Suppressor macrophage treated with lipopolysaccharide for 1 hour (primary cell): ENCODE results near the gene GPATCH1.
"Not testable (repeated sequence)": the region's sequence is repeated elsewhere in the genome, so short reads cannot be mapped to it uniquely, and the experiment has no call there.

Experiments used
- DNase-seq, 3 donors: peaks; one replicate each; pipeline ENCODE4 v3.0.0-alpha.2; 2020 to 2022

Gene GPATCH1, protein sequence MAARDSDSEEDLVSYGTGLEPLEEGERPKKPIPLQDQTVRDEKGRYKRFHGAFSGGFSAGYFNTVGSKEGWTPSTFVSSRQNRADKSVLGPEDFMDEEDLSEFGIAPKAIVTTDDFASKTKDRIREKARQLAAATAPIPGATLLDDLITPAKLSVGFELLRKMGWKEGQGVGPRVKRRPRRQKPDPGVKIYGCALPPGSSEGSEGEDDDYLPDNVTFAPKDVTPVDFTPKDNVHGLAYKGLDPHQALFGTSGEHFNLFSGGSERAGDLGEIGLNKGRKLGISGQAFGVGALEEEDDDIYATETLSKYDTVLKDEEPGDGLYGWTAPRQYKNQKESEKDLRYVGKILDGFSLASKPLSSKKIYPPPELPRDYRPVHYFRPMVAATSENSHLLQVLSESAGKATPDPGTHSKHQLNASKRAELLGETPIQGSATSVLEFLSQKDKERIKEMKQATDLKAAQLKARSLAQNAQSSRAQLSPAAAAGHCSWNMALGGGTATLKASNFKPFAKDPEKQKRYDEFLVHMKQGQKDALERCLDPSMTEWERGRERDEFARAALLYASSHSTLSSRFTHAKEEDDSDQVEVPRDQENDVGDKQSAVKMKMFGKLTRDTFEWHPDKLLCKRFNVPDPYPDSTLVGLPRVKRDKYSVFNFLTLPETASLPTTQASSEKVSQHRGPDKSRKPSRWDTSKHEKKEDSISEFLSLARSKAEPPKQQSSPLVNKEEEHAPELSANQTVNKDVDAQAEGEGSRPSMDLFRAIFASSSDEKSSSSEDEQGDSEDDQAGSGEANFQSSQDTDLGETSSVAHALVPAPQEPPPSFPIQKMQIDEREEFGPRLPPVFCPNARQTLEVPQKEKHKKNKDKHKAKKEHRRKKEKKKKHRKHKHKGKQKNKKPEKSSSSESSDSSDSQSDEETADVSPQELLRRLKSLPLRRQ

DNA sequence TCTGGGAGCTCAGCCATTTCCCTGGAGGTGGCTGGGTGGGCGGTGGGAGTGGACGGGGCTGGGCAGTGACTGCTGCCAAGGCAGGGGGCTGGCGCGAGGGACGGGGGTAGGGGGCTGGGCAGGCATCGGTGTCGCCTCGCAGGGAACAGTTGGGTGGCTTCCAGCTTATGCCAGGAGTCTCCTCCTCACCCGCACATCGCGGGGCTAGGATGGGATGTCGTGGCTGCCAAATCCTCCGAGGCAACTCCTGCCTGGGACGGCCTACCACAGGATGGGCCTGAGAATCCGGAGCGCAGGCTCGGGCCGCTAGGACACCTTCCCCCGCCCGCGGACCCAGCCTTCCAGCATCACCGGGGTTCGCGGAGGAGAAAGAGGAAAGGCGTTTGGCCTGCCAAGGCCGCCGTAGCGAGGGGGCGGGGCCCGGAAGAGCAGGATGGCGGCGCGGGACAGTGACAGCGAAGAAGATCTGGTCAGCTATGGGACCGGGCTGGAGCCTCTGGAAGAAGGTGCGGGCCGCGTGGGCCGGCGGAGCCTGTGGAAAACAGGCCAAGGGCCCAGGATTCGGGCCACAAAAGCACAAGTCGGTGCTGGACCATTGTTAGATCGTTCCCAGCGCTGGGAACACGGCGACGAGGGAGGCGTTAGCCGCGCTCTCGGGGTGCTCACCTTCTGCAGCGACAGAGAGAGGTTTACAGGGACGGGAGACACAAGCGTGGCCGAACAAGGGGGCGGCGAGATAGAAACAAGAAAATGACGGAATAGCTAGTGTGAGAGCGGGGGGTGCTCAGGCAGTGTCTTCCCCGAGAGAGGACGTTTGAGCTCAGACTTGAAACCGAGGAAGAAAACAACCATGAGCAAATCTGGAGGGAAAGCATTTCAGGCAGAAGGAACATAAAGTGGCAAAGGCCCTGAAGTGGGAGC lies at the start of gene GPATCH1:
TSS of gene GPATCH1 (plus strand) at position 421 of the 921 bp plus-strand sequence. CDS start at position 434, 13 bp downstream.
- peak; percentile 87 to 95 (median 90) for DNase-seq

GRCh38 chr19:33032218-33032781 lies 48.7 kb upstream of the GPATCH1 start:
- no peak for DNase-seq

- DNase-seq, result no peak
These were observed 45.5 kb upstream of the GPATCH1 start for GRCh38 chr19:33035461-33035860.

GRCh38 chr19:33036370-33037167 lies 44.4 kb upstream of the GPATCH1 start:
- DNase-seq, result not testable (repeated sequence)

GRCh38 chr19:33037168-33038025 lies 43.6 kb upstream of the GPATCH1 start:
- not testable (repeated sequence) for DNase-seq

DNA sequence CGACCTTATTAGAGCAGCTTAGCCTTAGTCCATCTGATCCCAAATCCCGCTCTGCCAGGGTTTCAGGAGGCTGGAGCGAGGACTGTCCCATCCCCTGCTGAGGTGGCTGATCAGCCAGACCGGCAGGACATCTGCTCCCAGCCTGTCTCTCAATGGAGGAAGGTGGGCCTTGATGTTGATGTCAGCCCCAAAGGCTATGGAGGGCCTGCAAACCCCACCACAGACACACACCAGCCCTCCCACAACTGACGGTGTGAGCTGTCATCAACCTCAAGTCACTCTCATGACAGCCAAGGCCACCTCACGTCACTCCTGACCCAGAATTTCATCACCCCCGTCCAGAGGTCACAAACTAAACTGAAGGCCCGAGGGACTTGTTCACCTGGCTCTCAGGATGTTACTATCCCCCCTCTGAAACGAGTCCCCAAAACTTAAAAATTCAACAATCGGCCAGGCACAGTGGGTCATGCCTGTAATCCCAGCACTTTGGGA lies 41.8 kb upstream of the GPATCH1 start:
- DNase-seq, result no peak

GRCh38 chr19:33039815-33040214 lies 41.2 kb upstream of the GPATCH1 start:
- DNase-seq, result no peak

DNA sequence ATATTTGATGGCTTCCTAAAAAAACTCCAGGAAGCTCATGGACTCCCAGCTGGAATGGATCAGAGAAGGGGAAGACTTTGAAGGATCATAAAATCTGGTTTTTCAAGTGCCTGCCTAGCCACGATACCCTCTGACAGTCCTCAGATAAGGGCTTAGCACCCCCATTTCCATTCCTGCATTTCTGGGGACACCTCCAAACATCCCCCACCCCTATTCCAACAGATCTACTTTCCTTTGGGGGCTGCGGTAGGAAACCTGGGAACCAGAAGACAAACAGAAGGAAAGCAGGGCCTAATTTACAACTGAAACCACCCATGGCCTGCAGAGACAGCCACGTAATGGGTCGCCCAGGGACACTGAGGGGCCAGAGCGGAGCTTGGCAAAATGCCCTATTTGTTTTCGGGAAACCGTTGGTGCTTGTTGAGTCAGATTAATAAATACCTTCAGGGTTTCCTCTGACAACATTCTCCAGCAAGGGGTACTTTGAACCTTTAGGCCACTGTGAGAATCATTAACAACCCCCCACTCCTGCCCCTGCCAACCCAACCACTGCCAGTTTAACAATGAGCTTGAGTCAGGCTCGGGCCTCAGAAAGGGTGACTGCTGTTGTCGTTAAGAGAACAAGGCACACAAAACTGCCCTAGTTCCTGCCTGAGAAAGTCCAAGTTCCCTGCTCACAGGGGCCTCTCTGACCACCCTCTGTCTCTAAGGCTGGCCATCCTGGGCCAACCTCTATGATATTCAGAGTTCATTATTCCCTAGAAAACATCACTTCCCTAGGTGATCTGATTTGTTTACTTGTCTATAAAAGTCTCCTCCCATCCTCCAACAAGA lies 39.8 kb upstream of the GPATCH1 start:
- no peak for DNase-seq

GRCh38 chr19:33041828-33042160 lies 39.2 kb upstream of the GPATCH1 start:
- not testable (repeated sequence) for DNase-seq

DNA sequence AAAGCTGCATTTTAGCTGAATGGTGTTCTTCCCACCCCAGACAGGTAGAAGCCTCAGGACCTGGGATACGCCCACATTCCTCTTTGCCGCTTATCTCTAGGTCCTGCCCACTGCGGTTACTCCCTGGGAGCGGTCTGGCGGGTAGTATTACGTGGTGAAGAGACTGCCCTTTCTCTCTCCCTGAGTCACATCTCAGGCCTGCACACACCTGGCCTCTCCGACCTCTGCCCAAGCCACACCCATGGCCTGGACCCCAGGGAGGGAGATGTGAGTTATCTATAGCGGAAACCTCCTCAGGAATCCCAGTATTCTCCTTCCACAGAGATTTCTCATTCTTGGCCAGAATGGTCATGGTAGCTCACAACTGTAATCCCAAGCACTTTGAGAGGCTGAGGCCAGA lies 33.6 kb upstream of the GPATCH1 start:
- DNase-seq, result no peak

GRCh38 chr19:33048806-33049676 lies 31.9 kb upstream of the GPATCH1 start:
- no peak for DNase-seq

GRCh38 chr19:33050110-33050509 lies 30.9 kb upstream of the GPATCH1 start:
- no peak for DNase-seq

DNA sequence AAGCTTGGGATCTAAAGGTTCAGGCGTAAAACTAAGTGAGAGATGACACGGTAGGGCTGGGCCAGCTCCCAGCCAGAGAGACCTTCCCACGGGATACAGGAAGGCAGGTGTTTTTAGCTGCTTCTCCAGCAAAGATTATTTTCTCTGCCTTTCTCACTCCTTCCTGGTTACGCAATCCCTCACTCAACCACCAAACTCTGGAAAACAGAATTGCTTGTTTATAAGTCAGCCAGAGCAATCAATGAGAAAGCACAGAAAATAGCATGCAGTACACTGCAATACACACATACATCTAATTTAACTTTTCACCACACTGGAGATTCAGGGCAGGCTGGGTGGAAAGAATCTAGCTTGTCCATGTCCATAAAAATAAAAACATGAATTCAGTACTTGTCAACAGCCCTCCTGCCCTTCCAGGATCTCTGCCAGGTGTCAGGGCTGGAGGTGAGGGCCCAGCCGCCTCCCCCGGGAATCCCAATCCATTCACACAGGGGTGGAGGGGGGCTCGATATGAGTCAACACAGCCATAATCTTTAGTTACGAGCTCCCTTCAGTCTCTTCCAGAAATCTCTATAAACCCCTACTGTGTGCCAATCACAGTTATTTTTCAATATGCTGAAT lies 28.5 kb upstream of the GPATCH1 start:
- no peak for DNase-seq

GRCh38 chr19:33054623-33055022 lies 26.4 kb upstream of the GPATCH1 start:
- no peak for DNase-seq

- no peak for DNase-seq
These were observed 25.3 kb upstream of the GPATCH1 start for GRCh38 chr19:33055718-33056117.

DNA sequence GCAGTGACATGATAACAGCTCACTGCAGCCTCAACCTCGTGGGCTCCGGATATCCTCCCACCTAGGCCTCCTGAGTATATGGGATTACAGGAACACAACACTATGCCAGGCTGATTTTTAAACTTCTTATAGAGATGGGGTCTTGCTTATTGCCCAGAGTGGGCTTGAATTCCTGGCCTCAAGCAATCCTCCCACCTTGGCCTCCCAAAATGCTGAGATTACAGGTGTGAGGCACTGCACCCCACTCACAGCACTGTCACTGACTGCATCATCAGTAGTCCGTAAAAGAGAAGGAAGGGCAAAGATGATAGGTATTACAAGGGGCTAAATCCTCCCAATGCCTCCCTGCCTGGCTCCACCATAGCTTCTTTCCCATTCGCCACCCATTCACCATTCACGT lies 20.4 kb upstream of the GPATCH1 start:
- DNase-seq, result no peak

DNA sequence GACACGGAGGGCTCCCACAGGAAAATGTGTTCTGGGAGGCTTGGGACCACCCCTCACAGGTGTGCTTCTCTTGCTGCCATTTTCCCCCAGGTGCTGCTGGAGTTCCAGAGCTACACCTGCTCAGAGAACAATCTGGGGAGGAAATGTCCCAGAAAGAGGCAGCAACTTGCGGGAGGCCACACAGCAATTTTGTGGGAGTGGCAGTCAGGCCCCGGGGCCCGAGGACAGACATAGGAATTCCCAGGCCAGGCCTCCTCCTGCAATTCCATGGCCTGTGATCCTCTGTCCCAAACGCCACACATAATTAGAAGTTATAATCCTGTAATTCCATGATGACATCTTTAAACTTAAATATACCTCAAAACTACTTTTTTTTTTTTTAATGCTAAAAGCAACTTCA lies 18.1 kb upstream of the GPATCH1 start:
- no peak for DNase-seq

DNA sequence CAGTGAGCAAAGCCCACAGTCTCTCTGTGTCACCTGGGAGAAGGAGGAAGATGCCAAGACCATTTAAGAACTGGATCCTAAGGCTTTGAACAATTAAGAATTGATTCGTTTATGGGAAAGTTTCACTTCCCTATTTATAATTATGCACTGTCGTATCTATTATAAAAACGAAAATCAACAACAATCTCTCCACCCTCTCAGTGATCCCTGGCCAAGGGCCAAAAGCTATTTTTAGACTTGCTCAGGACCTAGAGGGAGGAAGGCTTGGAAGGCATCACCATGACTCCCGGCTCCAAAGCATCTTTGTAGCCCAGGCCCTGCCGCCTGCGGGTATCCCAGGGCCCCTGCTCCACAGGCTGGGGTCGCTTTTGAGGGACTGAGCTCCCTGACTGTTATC lies 17.6 kb upstream of the GPATCH1 start:
- peak in 2 of 3 donors; percentile 13 to 19 for DNase-seq
